Effector CD4-positive, alpha-beta T cell (primary cell): ENCODE data around the gene GSG1.

Source experiments
- DNase-seq: peaks from one replicate; pipeline ENCODE4 v3.0.0-alpha.2; 2020

Gene GSG1

GRCh38 chr12:13119826-13120225 lies 16.4 kb upstream of the GSG1 start:
- no peak for DNase-seq

GRCh38 chr12:13117029-13117428 lies 13.6 kb upstream of the GSG1 start:
- DNase-seq, result no peak

- DNase-seq, result no peak
Observed at GRCh38 chr12:13116259-13116658, 12.8 kb upstream of the GSG1 start.

- no peak for DNase-seq
Observed at GRCh38 chr12:13114251-13115052, 11.0 kb upstream of the GSG1 start.

GRCh38 chr12:13112968-13113367 lies 9.5 kb upstream of the GSG1 start:
- no peak for DNase-seq

- no peak for DNase-seq
Observed at GRCh38 chr12:13106666-13107065, 3.2 kb upstream of the GSG1 start.

GRCh38 chr12:13105781-13106180 lies 2.3 kb upstream of the GSG1 start:
- no peak for DNase-seq

- DNase-seq, result no peak
Observed at GRCh38 chr12:13104409-13104808, 942 bp upstream of the GSG1 start.

GRCh38 chr12:13102461-13103195 lies 839 bp downstream of the GSG1 start:
- DNase-seq, result no peak

GRCh38 chr12:13101821-13102375 lies 1.6 kb downstream of the GSG1 start:
- peak; percentile 16 for DNase-seq

GRCh38 chr12:13100882-13101769 lies 2.3 kb downstream of the GSG1 start:
- peak; percentile 93 for DNase-seq

- DNase-seq, result no peak
Observed at GRCh38 chr12:13100605-13100881, 2.9 kb downstream of the GSG1 start.

GRCh38 chr12:13099844-13100604 lies 3.4 kb downstream of the GSG1 start:
- DNase-seq, result no peak

GRCh38 chr12:13099066-13099843 lies 4.2 kb downstream of the GSG1 start:
- DNase-seq, result no peak

- no peak for DNase-seq
Observed at GRCh38 chr12:13097491-13098011, 5.9 kb downstream of the GSG1 start.

GRCh38 chr12:13095266-13095995 lies 8.0 kb downstream of the GSG1 start:
- DNase-seq, result no peak

GRCh38 chr12:13094367-13094766 lies 9.1 kb downstream of the GSG1 start:
- DNase-seq, result no peak

- DNase-seq, result no peak
Observed at GRCh38 chr12:13093848-13094220, 9.6 kb downstream of the GSG1 start.

- no peak for DNase-seq
Observed at GRCh38 chr12:13093191-13093847, 10.1 kb downstream of the GSG1 start.

GRCh38 chr12:13091832-13092231 lies 11.6 kb downstream of the GSG1 start:
- DNase-seq, result no peak
